ENCODE measurements around the gene TECR. TPM values are rescaled to one million over a fixed set of nuclear protein-coding genes. Genes with fewer than 3 reads are reported as not detected.

The TECR gene
- total RNA-seq, 1 experiment from 2014 or later, result 232 TPM

DNA sequence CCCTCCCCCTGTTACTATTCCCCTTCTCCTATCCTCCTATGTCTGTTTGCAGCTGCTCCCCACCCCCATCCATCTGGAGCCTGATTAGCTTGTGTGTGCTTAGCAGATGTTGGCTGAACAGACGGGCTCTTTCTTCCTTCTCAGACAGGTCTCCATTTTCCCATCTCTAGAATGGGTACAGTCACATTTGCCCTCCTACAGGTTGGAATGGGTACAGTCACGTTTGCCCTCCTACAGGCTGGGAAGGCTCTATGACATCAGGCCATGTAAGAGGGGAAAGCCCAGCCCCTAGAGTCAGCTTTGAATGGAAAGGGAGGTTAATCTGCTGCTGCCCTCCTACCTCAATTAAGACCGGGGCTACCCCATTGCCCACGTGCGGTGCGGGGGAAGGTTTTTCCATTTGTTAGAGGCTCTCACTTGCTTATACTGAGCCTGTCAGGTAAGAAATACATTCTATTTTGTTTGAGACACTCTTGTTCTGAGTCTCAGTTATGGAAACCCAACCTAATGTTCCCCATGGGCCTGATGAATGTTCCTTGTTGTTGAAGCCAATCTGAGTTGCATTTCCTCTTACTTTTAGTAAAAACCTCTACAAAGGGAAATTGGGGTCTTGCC lies 51.3 kb downstream of the TECR start:
- H3K27ac ChIP-seq (ENCODE audit: low read depth, low read length), result no peak overlapping the region
- H3K9me2 ChIP-seq (ENCODE audit: insufficient read depth), result no peaks in the 10 kb centered on the region
- POLR2A ChIA-PET, result no interaction called here
- H3K4me3 ChIP-seq (replicated peaks in 1 of 2; ENCODE audit: low read depth in 1 of 2, low read length in 2 of 2), result no peak overlapping the region
- peaks cover 0 to 7% of the 10 kb centered on the region in 2 experiments; a peak in 3 of 4 replicates for H3K4me1 ChIP-seq (ENCODE audit: control insufficient read depth in 1 of 2, insufficient read depth in 2 of 2, low read length in 2 of 2)
- RAD21 ChIA-PET (ENCODE audit: low non-redundant PET in 1 of 2, low total read pairs in 2 of 2, uncharacterized antibody in 2 of 2, unreplicated experiment in 2 of 2), result no interaction called here
- CTCF ChIA-PET, result no interaction called here
- no peaks in the 10 kb centered on the region for H3K79me2 ChIP-seq (ENCODE audit: insufficient read depth, low read length)
- H2AFZ ChIP-seq (ENCODE audit: low read depth, low read length, poor library complexity, severe bottlenecking), result no peak overlapping the region
- no peaks in the 10 kb centered on the region for H3K9me3 ChIP-seq (ENCODE audit: control insufficient read depth in 1 of 2, insufficient read depth in 1 of 2, low read depth in 1 of 2, low read length in 2 of 2)
- intact Hi-C loops (cut with micrococcal nuclease), result no loop called here
- H3K9ac ChIP-seq (ENCODE audit: low read length), result no peak overlapping the region
- BruUV-seq (replicated peaks), result no TSS peak
- ATAC-seq (0 out of 2 replicates have a peak, but pooled peaks have one; percentile 39), DNase-seq (ENCODE audit: low read depth, low spot score) (no peak)
- no peaks in the 10 kb centered on the region for H4K20me1 ChIP-seq (ENCODE audit: insufficient read depth)
- no peak for TF ChIP-seq POLR2A (IDR thresholded peaks at IDR 0.05; ENCODE audit: borderline replicate concordance, extremely low read depth, insufficient read depth, insufficient read length)
- TF ChIP-seq CTCF (IDR thresholded peaks at IDR 0.05 in 2 of 3, conservative IDR thresholded peaks at IDR 0.05 in 1 of 3; ENCODE audit: borderline replicate concordance in 1 of 3, insufficient read depth in 1 of 3, low read depth in 2 of 3, low read length in 2 of 3), result peak in 1 of 3 experiments; percentile 29; a peak in 2 of 6 replicates
- no peaks in the 10 kb centered on the region for H3K36me3 ChIP-seq (ENCODE audit: control insufficient read depth in 1 of 2, insufficient read depth in 2 of 2, low read length in 2 of 2)
- H3K27me3 ChIP-seq (ENCODE audit: insufficient read depth, low read length), result no peaks in the 10 kb centered on the region
- no peak overlapping the region for H3K4me2 ChIP-seq (ENCODE audit: low read length)

GRCh38 chr19:14582894-14583340 lies 53.5 kb downstream of the TECR start, which contains the start of gene CLEC17A:
TSS of gene CLEC17A (plus strand) at chr19:14583084. CDS start at chr19:14583161, 77 bp downstream.
- intact Hi-C loops (cut with micrococcal nuclease), result no loop called here
- no TSS peak for BruUV-seq (replicated peaks)
- H3K4me3 ChIP-seq (replicated peaks in 1 of 2; ENCODE audit: low read depth in 1 of 2, low read length in 2 of 2), result no peak within 1 kb of the TSS
- no peak for TF ChIP-seq EGR1 (IDR thresholded peaks at IDR 0.05; ENCODE audit: low read depth)
- no peak for TF ChIP-seq SP1 (IDR thresholded peaks at IDR 0.05; ENCODE audit: low read depth)
- TF ChIP-seq ELF1 (IDR thresholded peaks at IDR 0.05; ENCODE audit: borderline replicate concordance, low read depth), result no peak
- TF ChIP-seq RAD21 (IDR thresholded peaks at IDR 0.05; ENCODE audit: low read depth), result no peak
- TF ChIP-seq CBX3 (IDR thresholded peaks at IDR 0.05; ENCODE audit: low read depth), result no peak
- no peak for TF ChIP-seq ZFX (IDR thresholded peaks at IDR 0.05)
- TF ChIP-seq POLR2A (IDR thresholded peaks at IDR 0.05; ENCODE audit: borderline replicate concordance, extremely low read depth, insufficient read depth, insufficient read length), result no peak
- no peak for TF ChIP-seq JUND (IDR thresholded peaks at IDR 0.05)
- no peak for TF ChIP-seq POLR2AphosphoS5 (IDR thresholded peaks at IDR 0.05; ENCODE audit: low read depth, low read length)
- TF ChIP-seq SRF (IDR thresholded peaks at IDR 0.05; ENCODE audit: low read depth), result no peak
- TF ChIP-seq FOSL1 (IDR thresholded peaks at IDR 0.05; ENCODE audit: low read depth), result no peak
- no peak for TF ChIP-seq ZBTB33 (IDR thresholded peaks at IDR 0.05; ENCODE audit: extremely low read depth, insufficient replicate concordance, low read length)
- TF ChIP-seq CEBPB (IDR thresholded peaks at IDR 0.05; ENCODE audit: low read depth), result no peak
- TF ChIP-seq TCF7L2 (IDR thresholded peaks at IDR 0.05; ENCODE audit: borderline replicate concordance, extremely low read depth, insufficient read depth, insufficient read length), result no peak
- TF ChIP-seq EZH2 (IDR thresholded peaks at IDR 0.05), result no peak
- TF ChIP-seq, protein P1, sequence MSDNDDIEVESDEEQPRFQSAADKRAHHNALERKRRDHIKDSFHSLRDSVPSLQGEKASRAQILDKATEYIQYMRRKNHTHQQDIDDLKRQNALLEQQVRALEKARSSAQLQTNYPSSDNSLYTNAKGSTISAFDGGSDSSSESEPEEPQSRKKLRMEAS (IDR thresholded peaks at IDR 0.05), result no peak
- TF ChIP-seq ATF3 (IDR thresholded peaks at IDR 0.05), result no peak

More at GRCh38 chr19:14582894-14583340, 53.5 kb downstream of the TECR start, which contains the start of gene CLEC17A:
- no peak within 1 kb of the TSS for H3K9ac ChIP-seq (ENCODE audit: low read length)
- no peaks in the 10 kb centered on the region for H3K36me3 ChIP-seq (ENCODE audit: control insufficient read depth in 1 of 2, insufficient read depth in 2 of 2, low read length in 2 of 2)
- H3K9me2 ChIP-seq (ENCODE audit: insufficient read depth), result no peaks in the 10 kb centered on the region
- ChIA-PET POLR2A (no interaction called here), RAD21 (ENCODE audit: low non-redundant PET in 1 of 2, low total read pairs in 2 of 2, uncharacterized antibody in 2 of 2, unreplicated experiment in 2 of 2) (no interaction called here), CTCF (no interaction called here)
- no peaks in the 10 kb centered on the region for H3K9me3 ChIP-seq (ENCODE audit: control insufficient read depth in 1 of 2, insufficient read depth in 1 of 2, low read depth in 1 of 2, low read length in 2 of 2)
- no peak within 1 kb of the TSS for H2AFZ ChIP-seq (ENCODE audit: low read depth, low read length, poor library complexity, severe bottlenecking)
- H3K79me2 ChIP-seq (ENCODE audit: insufficient read depth, low read length), result no peaks in the 10 kb centered on the region
- no peak within 1 kb of the TSS for H3K4me2 ChIP-seq (ENCODE audit: low read length)
- ATAC-seq (no peak), DNase-seq (ENCODE audit: low read depth, low spot score) (no peak)
- H3K4me1 ChIP-seq (ENCODE audit: control insufficient read depth in 1 of 2, insufficient read depth in 2 of 2, low read length in 2 of 2), result peaks cover 0 to 4% of the 10 kb centered on the region in 2 experiments; a peak in 3 of 4 replicates
- H3K27me3 ChIP-seq (ENCODE audit: insufficient read depth, low read length), result no peaks in the 10 kb centered on the region
- H4K20me1 ChIP-seq (ENCODE audit: insufficient read depth), result no peaks in the 10 kb centered on the region
- H3K27ac ChIP-seq (ENCODE audit: low read depth, low read length), result no peak within 1 kb of the TSS
